AG09309 (cell line): ENCODE results near the gene CASK.

Experiments used
- DNase-seq: peaks from one replicate; pipeline ENCODE4 v3.0.0-alpha.2; 2010; ENCODE audit warnings: low read depth
- H3K4me3 ChIP-seq: 2 replicates; pipeline ENCODE4 v1.5.1; 2011; ENCODE audit warnings: mild to moderate bottlenecking, low read depth, low read length, moderate library complexity; ENCODE audit not compliant: control insufficient read depth
- CTCF ChIP-seq: IDR thresholded peaks from 2 replicates; pipeline ENCODE4 v1.5.1; 2011; ENCODE audit warnings: mild to moderate bottlenecking, low read depth, low read length, inconsistent platforms; ENCODE audit not compliant: insufficient read depth, control insufficient read depth; ENCODE audit errors: missing control alignments

Gene CASK

GRCh38 chrX:41553688-41554087 lies 369.7 kb downstream of the CASK start:
- DNase-seq, result no peak
- TF ChIP-seq CTCF, result no peak
- H3K4me3 ChIP-seq, result no peak overlapping the region

- H3K4me3 ChIP-seq, result no peak overlapping the region
- TF ChIP-seq CTCF, result no peak
- DNase-seq, result no peak
Measured at GRCh38 chrX:41548411-41548810, 374.9 kb downstream of the CASK start.

- no peak for DNase-seq
- TF ChIP-seq CTCF, result no peak
- H3K4me3 ChIP-seq, result no peak overlapping the region
Measured at GRCh38 chrX:41543668-41544067, 379.7 kb downstream of the CASK start.

GRCh38 chrX:41543025-41543424 lies 380.3 kb downstream of the CASK start:
- TF ChIP-seq CTCF, result no peak

GRCh38 chrX:41542536-41542935 lies 380.8 kb downstream of the CASK start:
- no peak for TF ChIP-seq CTCF
- no peak overlapping the region for H3K4me3 ChIP-seq
- no peak for DNase-seq

More at GRCh38 chrX:41543025-41543424, 380.3 kb downstream of the CASK start:
- no peak overlapping the region for H3K4me3 ChIP-seq
- no peak for DNase-seq

- DNase-seq, result no peak
- H3K4me3 ChIP-seq, result no peak overlapping the region
- no peak for TF ChIP-seq CTCF
Measured at GRCh38 chrX:41542135-41542534, 381.2 kb downstream of the CASK start.

GRCh38 chrX:41541386-41541785 lies 382.0 kb downstream of the CASK start:
- TF ChIP-seq CTCF, result no peak
- no peak overlapping the region for H3K4me3 ChIP-seq
- DNase-seq, result peak; percentile 18
